Measurements from ENCODE around the gene IFT80.

Gene IFT80

DNA sequence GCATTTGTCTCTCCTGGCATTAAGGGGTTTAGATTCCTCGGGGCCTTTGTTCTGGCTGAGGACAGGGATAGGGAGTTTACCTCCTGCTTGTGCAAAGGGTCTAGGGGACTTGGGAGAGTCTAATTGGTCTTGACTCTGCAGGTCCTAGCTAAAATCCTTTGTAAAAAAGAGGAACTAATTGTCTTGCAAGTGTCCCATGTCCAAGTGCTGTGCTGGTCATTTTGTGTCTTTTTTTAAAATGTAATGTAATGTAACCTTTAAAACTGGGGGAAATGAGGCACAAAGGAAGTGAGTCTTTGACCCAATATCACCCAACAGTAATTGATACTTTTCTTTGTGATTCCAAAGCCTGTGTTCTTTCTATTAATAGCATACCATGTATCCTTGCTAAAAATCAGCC is 188.7 kb downstream of the IFT80 start:
- Histone ChIP-seq H3K9me3 (ENCODE audit: insufficient read depth, low read length) (no peaks in the 10 kb centered on the region), H3K4me2 (ENCODE audit: low read depth, low read length, poor library complexity, severe bottlenecking) (no peak overlapping the region), H2AFZ (ENCODE audit: low read depth, low read length, severe bottlenecking) (no peak overlapping the region), H3K27ac (ENCODE audit: low read depth, low read length) (no peak overlapping the region), H3K36me3 (ENCODE audit: low read length) (no peaks in the 10 kb centered on the region), H3K9me2 (replicated peaks; ENCODE audit: insufficient read depth, low read length) (no peaks in the 10 kb centered on the region), H3K79me2 (ENCODE audit: insufficient read depth, low read length) (no peaks in the 10 kb centered on the region), H3K9ac (ENCODE audit: low read length) (no peak overlapping the region), H3F3A (ENCODE audit: insufficient read depth) (no peaks in the 10 kb centered on the region), H4K20me1 (ENCODE audit: low read depth, low read length) (no peaks in the 10 kb centered on the region), H3K4me3 (ENCODE audit: insufficient read depth, low read length, poor library complexity, severe bottlenecking) (no peak overlapping the region), H3K27me3 (ENCODE audit: low read length) (no peaks in the 10 kb centered on the region)
- no peak for TF ChIP-seq EZH2phosphoT487 (conservative IDR thresholded peaks at IDR 0.05; ENCODE audit: low read length)
- TF ChIP-seq, protein P1, sequence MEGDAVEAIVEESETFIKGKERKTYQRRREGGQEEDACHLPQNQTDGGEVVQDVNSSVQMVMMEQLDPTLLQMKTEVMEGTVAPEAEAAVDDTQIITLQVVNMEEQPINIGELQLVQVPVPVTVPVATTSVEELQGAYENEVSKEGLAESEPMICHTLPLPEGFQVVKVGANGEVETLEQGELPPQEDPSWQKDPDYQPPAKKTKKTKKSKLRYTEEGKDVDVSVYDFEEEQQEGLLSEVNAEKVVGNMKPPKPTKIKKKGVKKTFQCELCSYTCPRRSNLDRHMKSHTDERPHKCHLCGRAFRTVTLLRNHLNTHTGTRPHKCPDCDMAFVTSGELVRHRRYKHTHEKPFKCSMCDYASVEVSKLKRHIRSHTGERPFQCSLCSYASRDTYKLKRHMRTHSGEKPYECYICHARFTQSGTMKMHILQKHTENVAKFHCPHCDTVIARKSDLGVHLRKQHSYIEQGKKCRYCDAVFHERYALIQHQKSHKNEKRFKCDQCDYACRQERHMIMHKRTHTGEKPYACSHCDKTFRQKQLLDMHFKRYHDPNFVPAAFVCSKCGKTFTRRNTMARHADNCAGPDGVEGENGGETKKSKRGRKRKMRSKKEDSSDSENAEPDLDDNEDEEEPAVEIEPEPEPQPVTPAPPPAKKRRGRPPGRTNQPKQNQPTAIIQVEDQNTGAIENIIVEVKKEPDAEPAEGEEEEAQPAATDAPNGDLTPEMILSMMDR (IDR thresholded peaks at IDR 0.05; ENCODE audit: insufficient read depth, low read length, poor library complexity, severe bottlenecking): no peak
